CD4-positive, alpha-beta T cell (primary cell): ENCODE data around the gene ITGAD. TPM values are rescaled to one million over a fixed set of nuclear protein-coding genes. Genes with fewer than 3 reads are reported as not detected.

Experiments used
- ATAC-seq: fragments of 200-7000 bp; cut with Tn5 transposase; one replicate; pipeline ENCODE4 v1.10.0; 2022; ENCODE audit warnings: mild to moderate bottlenecking; ENCODE audit not compliant: poor library complexity
- CTCF ChIA-PET: fragments of 350-600 bp; sonication (Branson Sonifier 250); formaldehyde crosslinking; loops from one replicate; lab custom pipeline; 2021; ENCODE audit warnings: antibody characterized with exemption, inconsistent platforms; lab: Charles Lee
- POLR2A ChIA-PET: fragments of 350-600 bp; sonication (Branson Sonifier 250); formaldehyde crosslinking; loops from one replicate; lab custom pipeline; 2021; ENCODE audit warnings: antibody characterized with exemption, inconsistent platforms; lab: Charles Lee
- DNase-seq, 14 experiments: peaks; one replicate each; pipeline ENCODE4 v3.0.0-alpha.2; 2013 to 2020; ENCODE audit warnings: mixed read lengths in 2 of 14
- H3K27ac ChIP-seq, 2 donors: one replicate each; pipeline versions ENCODE4 v1.5.1 to v1.7.0; 2013; ENCODE audit warnings: low read length in 2 of 2, low read depth in 1 of 2, mild to moderate bottlenecking in 1 of 2
- H3K27me3 ChIP-seq, 2 experiments: 1 replicate in 1 of 2; 2 replicates in 1 of 2; pipeline versions ENCODE4 v1.6.1 to v1.7.0; 2013; ENCODE audit warnings: low read length in 2 of 2, control low read depth in 1 of 2, mild to moderate bottlenecking in 1 of 2, moderate library complexity in 1 of 2; ENCODE audit not compliant: insufficient read depth in 2 of 2, control insufficient read depth in 1 of 2
- H3K36me3 ChIP-seq: one replicate; pipeline ENCODE4 v1.6.1; 2013; ENCODE audit warnings: low read length, control low read depth; ENCODE audit not compliant: insufficient read depth
- H3K4me1 ChIP-seq: one replicate; pipeline ENCODE4 v1.6.1; 2013; ENCODE audit warnings: low read length, control low read depth; ENCODE audit not compliant: insufficient read depth
- H3K4me3 ChIP-seq: one replicate; pipeline ENCODE4 v1.5.1; 2013; ENCODE audit warnings: mild to moderate bottlenecking, low read length, moderate library complexity
- H3K9me3 ChIP-seq, 2 experiments: 1 replicate in 1 of 2; 2 replicates in 1 of 2; pipeline versions ENCODE4 v1.6.1 to v1.7.0; 2013; ENCODE audit warnings: low read length in 2 of 2, mild to moderate bottlenecking in 2 of 2, control low read depth in 1 of 2, moderate library complexity in 1 of 2; ENCODE audit not compliant: control insufficient read depth in 1 of 2, insufficient read depth in 1 of 2
- H3K27ac Mint-ChIP-seq: one replicate; pipeline ENCODE4 v1.8.0; 2020; ENCODE audit warnings: mixed read lengths
- H3K27me3 Mint-ChIP-seq: one replicate; pipeline ENCODE4 v1.8.0; 2021; ENCODE audit warnings: mixed read lengths
- H3K36me3 Mint-ChIP-seq: one replicate; pipeline ENCODE4 v1.8.0; 2021; ENCODE audit warnings: low read depth, mixed read lengths
- H3K4me1 Mint-ChIP-seq: one replicate; pipeline ENCODE4 v1.8.0; 2021; ENCODE audit warnings: low read depth, mixed read lengths
- H3K4me3 Mint-ChIP-seq: one replicate; pipeline ENCODE4 v1.8.0; 2020; ENCODE audit warnings: mild to moderate bottlenecking, mixed read lengths
- H3K9me3 Mint-ChIP-seq: one replicate; pipeline ENCODE4 v1.8.0; 2020; ENCODE audit warnings: mixed read lengths
- CTCF ChIP-seq: fragments of 200-600 bp; IDR thresholded peaks from one replicate; pipeline ENCODE4 v1.8.0; 2022; ENCODE audit warnings: antibody characterized with exemption, mild to moderate bottlenecking
- intact Hi-C, 2 experiments: fragments of 100-400 bp; cut with DNase I in 1 of 2; cut with micrococcal nuclease in 1 of 2; formaldehyde crosslinking; loops; one replicate each; pipeline versions ENCODE4 v1.15.1 to v1.9.0; 2023 to 2025; cut with DNase I, micrococcal nuclease
- total RNA-seq, 174 experiments: library from RNA in 2 of 174; stranded (reverse) in 2 of 174; gene quantifications; one replicate each; pipeline ENCODE4 v1.2.3 and lab custom pipeline; 2021 to 2026

The ITGAD gene
- total RNA-seq, 2 experiments from 2014 or later, result not detected

GRCh38 chr16:31461201-31461920, 68.2 kb downstream of the ITGAD start:
- H3K36me3 Mint-ChIP-seq, result peaks cover 38% of the 10 kb centered on the region
- intact Hi-C loops, result no loop called here
- no peak overlapping the region for H3K4me3 Mint-ChIP-seq

GRCh38 chr16:31461921-31462804, 69.0 kb downstream of the ITGAD start:
- intact Hi-C loops, result no loop called here
- H3K4me1 Mint-ChIP-seq, result peaks cover 29% of the 10 kb centered on the region
- CTCF ChIA-PET, result no interaction called here

More at GRCh38 chr16:31461201-31461920, 68.2 kb downstream of the ITGAD start:
- POLR2A ChIA-PET, result interaction anchor here (0.7 to 4.4 kb wide), 16 partner anchors 10 to 412 kb away, joined by 3 to 69 read pairs (median 8); partner anchors contain the start of genes FUS, KAT8, RUSF1 and TGFB1I1
- no peak for TF ChIP-seq CTCF
- ATAC-seq (no peak), DNase-seq (peak in 1 of 14 experiments; percentile 17)
- CTCF ChIA-PET, result interaction anchor here (0.6 to 6.2 kb wide), 14 partner anchors 14 to 456 kb away, joined by 3 to 27 read pairs (median 4); partner anchors contain the start of genes RUSF1 and ZNF843
- H3K27me3 ChIP-seq, result no peaks in the 10 kb centered on the region
- H3K27ac Mint-ChIP-seq, result peak overlapping the region; percentile 98
- peaks cover 36% of the 10 kb centered on the region for H3K4me1 Mint-ChIP-seq
- peaks cover 0 to 6% of the 10 kb centered on the region in 2 experiments for H3K9me3 ChIP-seq
- H3K36me3 ChIP-seq, result peaks cover 25% of the 10 kb centered on the region
- H3K4me3 ChIP-seq, result no peak overlapping the region
- H3K4me1 ChIP-seq, result peaks cover 45% of the 10 kb centered on the region
- no peaks in the 10 kb centered on the region for H3K9me3 Mint-ChIP-seq
- H3K27me3 Mint-ChIP-seq, result no peaks in the 10 kb centered on the region
- no peak overlapping the region for H3K27ac ChIP-seq

More at GRCh38 chr16:31461921-31462804, 69.0 kb downstream of the ITGAD start:
- H3K27ac ChIP-seq, result no peak overlapping the region
- H3K4me3 ChIP-seq, result no peak overlapping the region
- Mint-ChIP-seq H3K27ac (no peak overlapping the region), H3K4me3 (no peak overlapping the region), H3K9me3 (no peaks in the 10 kb centered on the region), H3K27me3 (no peaks in the 10 kb centered on the region), H3K36me3 (peaks cover 45% of the 10 kb centered on the region)
- H3K9me3 ChIP-seq, result peaks cover 0 to 4% of the 10 kb centered on the region in 2 experiments
- no peak for TF ChIP-seq CTCF
- no peaks in the 10 kb centered on the region for H3K27me3 ChIP-seq
- DNase-seq (peak in 1 of 14 experiments; percentile 38), ATAC-seq (no peak)
- H3K36me3 ChIP-seq, result peaks cover 30% of the 10 kb centered on the region
- H3K4me1 ChIP-seq, result peaks cover 45% of the 10 kb centered on the region
- POLR2A ChIA-PET, result no interaction called here
